ENCODE measurements around the gene RHBDL3.

DNA sequence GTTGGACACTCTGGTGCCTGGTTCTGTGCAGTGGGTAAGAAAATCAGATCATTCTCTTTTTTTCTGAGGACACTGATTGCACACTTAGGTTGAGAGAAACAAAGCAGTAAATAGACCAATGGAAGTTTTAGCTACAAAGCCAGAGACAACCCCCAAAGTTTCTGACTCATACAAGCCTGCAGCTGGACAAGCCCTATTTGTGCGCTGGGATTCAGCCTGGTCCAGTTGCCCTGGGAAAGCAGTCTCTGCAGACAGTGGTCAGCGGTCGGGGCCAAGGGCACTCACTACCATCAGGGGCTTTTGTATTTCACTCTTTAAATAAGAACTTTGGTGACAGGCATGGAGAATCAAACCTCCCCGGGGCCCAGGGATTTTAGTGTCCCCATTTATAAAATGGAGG is 6.0 kb upstream of the RHBDL3 start:
- TF ChIP-seq CTCF (IDR thresholded peaks at IDR 0.05) (no peak), POLR2A (IDR thresholded peaks at IDR 0.05) (no peak)
